NCI-H460 (cell line): ENCODE data around the gene HSPA1B. TPM values are rescaled to one million over a fixed set of nuclear protein-coding genes. Genes with fewer than 3 reads are reported as not detected.
A peak's percentile ranks its signal among the peaks of the same experiment; 100 is the strongest.
"Not testable (repeated sequence)": the region's sequence is repeated elsewhere in the genome, so short reads cannot be mapped to it uniquely, and the experiment has no call there.

Experiments
- DNase-seq: peaks from one replicate; pipeline ENCODE4 v3.0.0-alpha.2; 2016; ENCODE audit warnings: low read depth; ENCODE audit errors: extremely low read depth
- total RNA-seq: library from RNA; depleted of rRNA; stranded (reverse); fragments of >200 nt; shearing (Covaris generic); gene quantifications from 2 replicates; pipeline ENCODE4 v1.2.3, GENCODE V29; 2014

The HSPA1B gene
- total RNA-seq, 1 experiment from 2014 or later, result 58.3 TPM

DNA sequence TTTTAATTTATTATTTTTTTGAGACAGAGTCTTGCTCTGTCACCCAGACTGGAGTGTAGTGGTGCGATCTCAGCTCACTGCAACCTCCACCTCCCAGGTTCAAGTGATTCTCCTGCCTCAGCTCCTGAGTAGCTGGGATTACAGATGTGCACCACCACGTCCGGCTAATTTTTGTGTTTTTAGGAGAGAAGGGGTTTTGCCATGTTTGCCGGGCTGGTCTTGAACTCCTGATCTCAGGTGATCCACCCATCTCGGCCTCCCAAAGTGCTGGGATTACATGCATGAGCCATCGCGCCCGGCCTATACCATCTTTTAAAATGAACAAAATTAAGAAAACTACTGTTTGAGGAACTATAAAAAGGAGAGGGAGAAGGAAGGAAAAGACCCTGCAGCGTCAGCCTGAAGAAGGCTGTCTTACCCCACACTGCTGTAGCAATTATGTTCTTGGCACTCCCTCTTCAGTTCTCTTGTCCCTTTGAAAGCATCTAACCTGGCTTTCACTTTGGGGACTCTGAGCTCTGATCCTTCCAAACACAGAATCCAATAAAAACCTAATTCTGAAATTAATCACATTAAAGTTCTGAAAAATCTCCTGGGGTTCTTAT is 3.8 kb upstream of the HSPA1B start:
- not testable (repeated sequence) for DNase-seq

DNA sequence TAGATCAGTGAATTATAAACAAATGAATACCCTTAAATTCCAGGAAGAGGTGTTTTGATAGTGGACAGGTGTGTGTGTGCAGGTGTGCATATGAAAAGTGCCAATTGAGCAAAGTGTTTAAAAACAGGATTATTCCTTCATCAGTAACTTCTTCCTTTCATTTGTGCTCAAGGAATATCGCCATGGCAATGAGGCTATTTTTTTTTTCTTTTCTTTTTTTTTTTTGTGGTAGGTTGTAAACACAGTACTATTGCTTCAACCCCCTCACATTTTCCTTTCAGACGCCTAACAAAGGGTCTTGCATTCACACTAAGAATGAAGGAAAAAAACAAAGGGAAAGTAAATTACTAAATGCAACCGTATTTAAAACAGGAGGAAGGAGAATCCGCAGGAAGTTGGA is 2.0 kb upstream of the HSPA1B start:
- no peak for DNase-seq

DNA sequence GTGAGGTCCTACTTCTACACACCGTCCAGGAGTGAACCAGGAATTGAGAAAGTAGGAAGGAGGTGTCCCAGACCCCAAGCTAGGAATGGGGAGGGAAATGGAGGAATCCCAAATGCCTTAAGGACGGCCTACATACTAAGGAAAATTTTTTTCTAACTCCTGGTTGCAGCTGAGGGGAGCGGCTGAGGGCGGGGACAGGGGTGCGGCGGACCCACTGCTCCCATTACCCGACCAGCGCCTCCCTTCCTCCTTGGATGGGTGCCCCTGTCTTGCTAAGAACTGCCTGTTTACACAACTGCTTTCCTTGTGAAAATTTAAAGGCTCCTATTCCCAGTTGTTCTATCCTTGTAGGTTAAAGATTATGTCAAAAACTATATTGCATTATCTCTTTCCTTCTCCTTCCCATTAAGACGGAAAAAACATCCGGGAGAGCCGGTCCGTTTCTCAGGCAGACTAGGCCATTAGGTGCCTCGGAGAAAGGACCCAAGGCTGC is 699 bp upstream of the HSPA1B start:
- DNase-seq, result peak; percentile 56

DNA sequence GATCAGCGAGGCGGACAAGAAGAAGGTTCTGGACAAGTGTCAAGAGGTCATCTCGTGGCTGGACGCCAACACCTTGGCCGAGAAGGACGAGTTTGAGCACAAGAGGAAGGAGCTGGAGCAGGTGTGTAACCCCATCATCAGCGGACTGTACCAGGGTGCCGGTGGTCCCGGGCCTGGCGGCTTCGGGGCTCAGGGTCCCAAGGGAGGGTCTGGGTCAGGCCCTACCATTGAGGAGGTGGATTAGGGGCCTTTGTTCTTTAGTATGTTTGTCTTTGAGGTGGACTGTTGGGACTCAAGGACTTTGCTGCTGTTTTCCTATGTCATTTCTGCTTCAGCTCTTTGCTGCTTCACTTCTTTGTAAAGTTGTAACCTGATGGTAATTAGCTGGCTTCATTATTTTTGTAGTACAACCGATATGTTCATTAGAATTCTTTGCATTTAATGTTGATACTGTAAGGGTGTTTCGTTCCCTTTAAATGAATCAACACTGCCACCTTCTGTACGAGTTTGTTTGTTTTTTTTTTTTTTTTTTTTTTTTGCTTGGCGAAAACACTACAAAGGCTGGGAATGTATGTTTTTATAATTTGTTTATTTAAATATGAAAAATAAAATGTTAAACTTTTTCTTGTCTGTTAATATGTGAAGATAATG is 2.2 kb downstream of the HSPA1B start:
- DNase-seq, result peak; percentile 41

DNA sequence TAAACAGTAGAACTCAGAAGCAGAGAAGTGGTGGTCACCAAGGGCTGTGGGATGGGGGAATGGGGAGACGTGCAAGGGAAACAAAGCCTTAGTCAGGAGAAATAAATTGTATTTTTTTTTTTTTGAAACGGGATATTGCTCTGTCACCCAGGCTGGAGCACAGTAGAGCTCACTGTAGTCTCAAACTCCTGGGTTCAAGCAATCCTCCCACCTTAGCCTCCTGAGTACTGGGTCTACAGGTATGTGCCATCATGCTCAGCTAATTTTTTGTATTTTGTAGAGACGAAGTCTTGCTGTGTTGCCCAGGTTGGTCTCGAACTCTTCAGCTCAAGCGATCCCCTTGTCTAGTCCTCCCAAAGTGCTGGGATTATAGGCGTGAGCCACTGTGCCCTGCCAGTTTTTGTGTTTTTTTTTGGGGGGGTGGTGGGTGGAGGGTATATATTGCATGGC is 3.4 kb downstream of the HSPA1B start:
- DNase-seq, result no peak

DNA sequence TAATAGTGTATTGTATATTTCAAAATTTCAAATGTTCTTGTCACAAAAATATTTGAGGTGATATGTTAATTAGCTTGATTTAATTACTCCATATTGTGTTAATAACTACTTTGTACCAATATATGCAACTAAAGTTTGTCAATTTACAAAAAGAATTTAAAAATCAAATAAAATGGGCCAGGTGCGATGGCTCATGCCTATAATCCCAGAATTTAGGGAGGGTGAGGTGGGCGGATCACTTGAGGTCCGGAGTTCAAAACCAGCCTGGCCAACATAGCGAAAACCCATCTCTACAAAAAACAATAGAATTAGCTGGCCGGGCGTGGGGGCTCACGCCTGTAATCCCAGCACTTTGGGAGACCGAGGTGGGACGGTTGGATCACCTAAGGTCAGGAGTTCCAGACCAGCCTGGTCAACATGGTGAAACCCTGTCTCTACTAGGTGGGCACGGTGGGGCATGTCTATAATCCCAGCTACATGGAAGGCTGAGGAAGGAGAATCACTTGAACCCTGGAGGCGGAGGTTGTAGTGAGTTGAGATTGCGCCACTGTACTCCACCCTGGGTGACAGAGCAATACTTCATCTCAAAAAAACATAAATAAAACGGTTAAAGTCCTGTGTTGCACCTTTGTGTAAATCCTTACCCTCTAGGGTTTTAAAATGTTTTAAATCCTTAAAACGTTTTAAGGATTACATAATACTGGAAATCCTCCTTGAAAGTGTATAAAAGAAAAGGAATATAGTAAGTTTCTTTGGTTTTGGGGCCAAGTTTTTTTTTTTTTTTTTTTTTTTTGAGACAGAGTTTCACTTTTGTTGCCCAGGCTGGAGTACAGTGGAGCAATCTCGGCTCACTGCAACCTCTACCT is 4.0 kb downstream of the HSPA1B start:
- DNase-seq, result no peak

DNA sequence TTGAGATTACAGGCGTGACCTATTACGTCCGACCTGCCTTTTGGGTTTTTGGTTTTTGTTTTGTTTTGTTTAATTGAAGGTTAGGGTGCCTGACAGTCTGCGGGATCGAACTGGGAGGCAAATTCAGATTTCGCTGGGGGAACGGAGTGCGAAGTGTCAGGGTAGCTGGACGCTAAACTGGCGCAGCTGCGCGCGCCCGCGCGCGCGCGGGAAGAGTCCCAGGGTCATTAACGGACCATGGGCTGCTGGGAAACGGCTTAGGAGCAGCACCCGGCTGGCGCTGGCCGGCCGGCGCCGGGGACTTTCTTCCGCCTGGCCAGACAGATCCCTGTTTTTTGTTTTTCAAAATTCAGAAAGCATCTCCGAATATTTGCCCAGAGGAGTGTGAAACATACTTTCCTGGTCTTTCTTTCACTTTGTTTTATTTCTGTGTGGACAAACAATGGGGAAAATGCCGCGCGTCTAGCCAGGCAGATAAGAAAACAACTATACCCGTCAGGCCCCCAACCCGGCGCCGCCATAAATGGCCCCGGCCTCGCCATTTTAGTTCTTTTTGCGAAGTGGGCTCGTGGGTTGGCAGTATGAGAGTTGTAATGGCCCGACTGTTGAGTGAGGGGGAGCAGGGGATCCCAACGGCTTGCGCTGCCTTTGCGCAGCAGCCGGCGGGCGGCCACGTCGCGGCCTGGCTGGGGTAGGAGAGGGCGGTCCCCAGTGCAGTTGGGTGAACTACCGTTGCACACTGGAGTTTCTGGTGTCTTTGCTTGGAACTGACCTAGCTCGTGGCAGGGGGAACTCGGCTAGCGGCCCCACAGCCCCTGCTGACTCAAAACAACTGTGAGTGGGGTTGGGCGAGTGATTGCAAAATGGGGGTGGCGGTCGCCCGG is 7.1 kb downstream of the HSPA1B start:
- peak; percentile 81 for DNase-seq

DNA sequence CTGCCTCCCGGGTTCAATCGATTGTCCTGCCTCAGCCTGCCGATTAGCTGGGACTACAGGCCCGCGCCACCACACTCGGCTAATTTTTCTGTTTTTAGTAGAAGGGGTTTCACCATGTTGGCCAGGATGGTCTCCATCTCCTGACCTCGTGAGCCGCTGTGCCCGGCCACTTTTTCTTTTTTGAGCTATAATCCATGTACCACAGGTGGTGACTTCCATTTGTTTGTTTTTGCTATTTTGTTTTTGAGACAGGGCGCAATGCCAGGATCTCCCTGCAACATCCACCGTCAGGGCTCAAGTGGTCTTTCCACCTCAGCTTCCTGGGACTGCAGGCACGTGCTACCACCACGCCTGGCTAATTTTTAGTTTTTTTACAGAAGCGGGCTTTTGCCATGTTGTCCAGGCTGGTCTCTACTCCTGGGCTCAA is 8.5 kb downstream of the HSPA1B start:
- DNase-seq, result no peak

DNA sequence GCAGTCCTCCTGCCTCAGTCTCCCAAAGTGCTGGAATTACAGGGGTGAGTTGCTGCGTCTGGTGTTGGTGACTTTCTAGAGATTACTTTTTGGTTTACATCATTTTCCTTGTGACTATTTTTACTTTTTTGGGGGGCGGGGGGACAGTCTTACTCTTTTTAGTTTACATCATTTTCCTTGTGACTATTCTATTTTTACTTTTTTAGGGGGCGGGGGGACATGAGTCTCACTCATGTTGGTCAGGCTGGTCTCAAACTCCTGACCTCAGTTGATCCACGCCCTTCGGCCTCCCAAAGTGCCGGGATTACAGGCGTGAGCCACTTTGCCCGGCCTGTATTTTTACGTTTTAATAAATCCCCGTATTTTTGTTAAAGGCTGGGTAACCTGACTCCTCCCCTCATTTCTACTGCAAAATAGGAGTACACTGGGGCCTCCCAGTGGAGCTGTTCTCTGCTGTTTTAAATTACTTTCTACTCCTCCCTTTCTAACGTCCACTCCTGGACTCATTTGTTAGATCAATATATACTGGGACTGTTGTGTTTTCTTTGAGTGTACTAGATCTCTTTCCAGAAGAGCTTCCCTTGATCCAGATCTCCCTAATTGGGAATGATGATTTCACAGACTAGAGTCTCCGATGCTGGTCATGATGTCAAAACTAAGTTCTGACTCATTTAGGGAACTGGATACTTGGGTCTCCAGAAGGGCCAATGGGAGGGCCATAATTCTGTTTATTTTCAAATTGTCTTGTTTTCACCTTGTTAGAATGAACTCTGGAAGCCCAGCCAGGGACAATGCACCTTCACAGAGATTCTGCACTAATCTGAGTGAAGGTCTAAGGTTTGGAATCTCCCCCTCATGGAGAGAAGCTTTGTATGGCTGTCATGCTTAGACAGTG is 9.2 kb downstream of the HSPA1B start:
- no peak for DNase-seq

DNA sequence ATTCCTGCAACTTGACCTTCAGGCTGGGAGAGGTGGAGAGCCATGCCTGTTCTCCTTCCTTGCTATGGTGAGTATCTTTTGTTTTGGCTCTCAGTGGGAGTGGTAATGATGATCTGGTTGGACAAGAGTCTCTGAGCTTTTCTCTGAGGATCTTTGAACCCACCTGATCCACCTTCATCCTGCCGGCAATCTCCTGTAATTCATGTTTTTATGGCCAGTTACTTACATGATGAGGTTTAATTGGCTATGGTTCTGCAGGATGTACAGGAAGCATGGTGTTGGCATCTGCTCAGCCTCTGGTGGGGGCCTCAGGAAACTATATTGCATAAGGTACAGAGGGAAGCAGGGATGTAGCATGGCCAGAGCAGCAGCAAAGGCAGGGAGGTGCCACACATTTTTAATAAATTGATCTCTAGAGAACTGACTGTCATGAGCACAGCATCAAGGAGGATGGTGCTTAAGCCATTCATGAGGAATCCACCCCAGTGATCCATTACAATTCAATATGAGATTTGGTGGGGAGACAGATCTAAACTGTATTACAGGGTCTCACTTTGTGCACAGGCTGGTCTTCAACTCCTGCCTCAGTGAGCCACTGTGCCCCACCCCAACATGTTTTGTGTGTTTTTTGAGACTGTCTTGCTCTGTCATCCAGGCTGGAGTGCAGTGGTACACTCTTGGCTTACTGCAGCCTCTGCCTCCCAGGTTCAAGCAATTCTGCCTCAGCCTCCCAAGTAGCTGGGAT is 10.0 kb downstream of the HSPA1B start:
- DNase-seq, result no peak

DNA sequence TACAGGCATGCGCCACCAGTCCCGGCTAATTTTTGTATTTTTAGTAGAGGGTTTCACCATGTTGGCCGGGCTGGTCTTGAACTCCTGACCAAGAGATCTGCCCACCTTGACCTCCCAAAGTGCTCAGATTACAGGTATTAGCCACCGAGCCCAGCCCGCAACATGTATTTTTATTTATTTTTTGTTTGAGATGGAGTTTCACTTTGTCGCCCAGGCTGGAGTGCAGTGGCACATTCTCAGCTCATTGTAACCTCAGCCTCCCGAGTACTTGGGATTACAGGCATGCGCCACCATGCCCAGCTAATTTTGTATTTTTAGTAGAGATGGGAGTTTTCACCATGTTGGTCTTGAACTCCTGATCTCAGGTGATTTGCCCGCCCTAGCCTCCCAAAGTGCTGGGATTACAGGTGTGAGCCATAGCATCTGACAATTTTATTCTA is 10.6 kb downstream of the HSPA1B start:
- DNase-seq, result not testable (repeated sequence)

DNA sequence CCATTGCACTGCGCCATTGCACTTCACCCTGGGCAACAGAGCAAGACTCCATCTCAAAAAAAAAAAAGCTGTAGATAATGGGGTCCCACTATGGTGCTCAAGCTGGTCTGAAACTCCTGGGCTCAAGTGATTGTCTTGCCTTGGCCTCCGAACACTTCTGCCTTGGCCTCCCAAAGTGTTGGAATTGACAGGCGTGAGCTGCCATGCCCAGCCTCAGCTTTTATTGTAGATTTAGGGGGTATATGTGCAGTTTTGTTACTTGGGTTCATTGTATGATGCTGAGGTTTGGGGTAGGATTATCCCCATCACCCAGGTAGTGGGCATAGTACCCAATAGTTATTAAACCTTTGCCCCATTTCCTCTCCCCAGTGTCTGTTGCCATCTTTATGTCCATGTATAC is 11.4 kb downstream of the HSPA1B start:
- no peak for DNase-seq

DNA sequence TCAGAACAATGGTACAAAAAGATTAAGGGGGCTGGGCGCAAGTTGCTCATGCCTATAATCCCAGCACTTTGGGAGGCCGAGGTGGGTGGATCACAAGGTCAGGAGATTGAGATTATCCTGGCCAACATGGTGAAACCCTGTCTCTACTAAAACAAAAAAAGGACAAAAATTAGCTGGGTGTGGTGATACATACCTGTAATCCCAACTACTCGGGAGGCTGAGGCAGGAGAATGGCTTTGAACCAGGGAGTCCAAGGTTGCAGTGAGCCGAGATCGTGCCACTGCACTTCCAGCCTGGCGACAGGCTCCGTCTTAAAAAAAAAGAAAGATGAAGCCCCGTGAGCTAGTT is 12.2 kb downstream of the HSPA1B start:
- not testable (repeated sequence) for DNase-seq

DNA sequence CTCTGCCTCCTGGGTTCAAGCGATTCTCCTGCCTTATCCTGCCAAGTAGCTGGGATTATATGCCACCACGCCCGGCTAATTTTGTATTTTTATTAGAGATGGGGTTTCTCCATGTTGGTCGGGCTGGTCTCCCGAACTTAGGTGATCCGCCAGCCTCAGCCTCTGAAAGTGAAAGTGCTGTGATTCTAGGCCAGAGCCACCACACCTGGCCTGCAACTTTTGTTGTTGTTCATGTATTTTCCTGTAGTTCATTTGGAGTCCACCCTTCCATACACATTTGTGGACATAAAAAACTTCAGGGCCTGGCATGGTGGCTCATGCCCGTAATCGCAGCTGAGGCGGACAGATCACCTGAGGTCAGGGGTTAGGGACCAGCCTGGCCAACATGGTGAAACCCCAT is 14.5 kb downstream of the HSPA1B start:
- DNase-seq, result no peak

DNA sequence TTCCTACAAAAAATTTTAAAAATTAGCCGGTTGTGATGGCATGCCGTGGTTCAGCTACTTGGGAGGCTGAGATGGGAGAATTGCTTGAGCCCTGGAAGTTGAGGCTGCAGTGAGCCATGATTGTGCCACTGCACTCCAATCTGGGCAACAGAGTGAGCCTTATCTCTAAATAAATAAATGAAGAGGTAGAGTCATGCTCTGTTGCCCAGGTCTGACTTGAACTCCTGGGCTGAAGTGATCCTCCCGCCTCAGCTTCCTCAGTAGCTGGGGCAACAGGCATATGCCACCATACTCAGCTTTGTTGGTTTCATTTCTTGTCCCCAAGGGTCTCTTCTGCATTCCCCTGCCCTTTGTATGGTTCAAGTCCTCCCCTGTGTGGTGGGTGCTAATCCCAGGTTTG is 17.0 kb downstream of the HSPA1B start:
- DNase-seq, result no peak

DNA sequence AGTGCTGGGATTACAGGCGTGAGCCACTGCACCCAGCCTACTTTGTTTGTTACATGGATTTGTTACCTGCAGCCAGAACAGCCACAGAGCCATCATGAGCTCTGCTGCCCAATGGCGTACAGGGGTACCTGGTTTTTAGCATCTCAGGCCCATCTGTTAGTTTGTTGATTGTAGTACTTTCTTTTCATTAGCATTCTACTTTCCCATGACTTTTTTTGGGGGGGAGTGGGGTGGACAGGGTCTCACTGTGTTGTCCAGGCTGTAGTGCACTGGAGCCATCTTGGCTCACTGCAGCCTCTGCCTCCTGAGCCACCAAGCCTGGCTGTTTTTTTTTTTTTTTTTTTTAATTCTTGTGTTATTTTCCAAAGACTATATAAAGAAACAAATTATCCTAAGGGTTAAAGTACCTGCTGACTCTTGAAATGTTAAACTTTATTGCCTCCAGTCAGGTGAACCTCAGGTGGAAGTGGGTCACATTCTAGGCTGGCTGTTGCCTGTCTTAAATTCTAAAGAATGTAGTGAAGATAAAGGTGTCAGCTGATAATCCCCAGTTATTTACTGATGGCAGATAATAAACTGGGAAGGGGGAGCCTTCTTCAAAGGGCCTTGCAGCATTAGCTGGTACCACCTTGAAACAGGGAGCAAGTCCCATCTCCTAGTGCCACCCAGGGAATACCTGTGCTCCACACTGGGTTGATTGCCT is 19.9 kb downstream of the HSPA1B start:
- no peak for DNase-seq

DNA sequence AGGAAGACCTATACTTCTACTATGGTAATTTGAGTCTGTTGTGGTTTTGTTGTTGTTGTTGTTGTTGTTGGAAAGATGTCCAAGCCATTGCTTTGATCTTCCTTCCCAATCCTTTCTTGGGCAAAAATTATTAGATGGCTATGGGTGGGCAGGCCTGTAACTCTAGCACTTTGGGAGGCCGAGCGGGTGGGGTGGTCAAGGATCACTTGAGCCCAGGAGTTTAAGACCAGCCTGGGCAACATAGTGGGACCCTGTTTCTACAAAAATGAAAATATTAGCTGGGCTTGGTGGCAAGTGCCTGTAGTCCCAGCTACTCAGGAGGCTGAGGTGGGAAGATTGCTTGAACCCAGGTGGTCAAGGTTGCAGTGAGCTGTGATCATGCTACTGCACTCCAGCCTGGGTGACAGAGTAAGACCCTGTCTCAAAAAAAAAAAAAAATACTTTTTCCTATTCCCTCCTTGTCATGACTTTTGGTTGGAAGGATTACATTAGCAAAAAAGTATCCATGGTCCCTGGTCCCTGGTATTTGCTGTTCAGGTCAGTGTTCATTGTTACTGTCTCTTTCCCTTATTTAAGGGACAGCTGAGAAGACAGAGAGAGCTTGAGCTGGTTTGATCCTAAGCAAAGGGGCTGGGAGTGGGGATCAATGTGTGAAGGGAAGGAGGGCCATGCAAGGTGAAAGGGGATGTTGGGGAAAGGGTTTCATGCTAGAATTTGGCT is 23.4 kb downstream of the HSPA1B start:
- no peak for DNase-seq

DNA sequence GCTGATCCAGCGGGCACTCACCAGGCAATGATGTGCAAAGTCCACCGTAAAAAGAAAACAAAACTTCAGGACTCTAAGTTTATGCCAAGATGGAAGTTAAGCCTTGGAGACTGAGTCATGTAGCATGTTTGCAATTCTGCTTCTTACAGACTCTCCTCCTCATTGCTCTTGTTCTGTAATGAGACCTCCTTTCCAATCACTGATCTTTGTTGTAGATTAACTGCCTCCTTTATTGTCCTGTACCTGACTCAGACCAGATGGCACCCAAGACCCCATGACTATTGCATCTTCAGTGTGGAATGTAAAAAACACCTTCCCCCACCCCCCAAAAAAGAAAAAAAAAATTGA is 23.9 kb downstream of the HSPA1B start:
- no peak for DNase-seq
